Upper lobe of right lung (tissue), 1 donor: ENCODE data around the gene PRR9. TPM values are rescaled to one million over a fixed set of nuclear protein-coding genes. Genes with fewer than 3 reads are reported as not detected.

Experiments
- ATAC-seq: fragments of 200-7000 bp; cut with Tn5 transposase; one replicate; pipeline ENCODE4 v1.9.1; 2020; ENCODE audit warnings: mild to moderate bottlenecking, moderate library complexity
- DNase-seq: peaks from one replicate; pipeline ENCODE4 v3.0.0-alpha.2; 2020
- H3K27ac ChIP-seq: fragments of 200-600 bp; one replicate; pipeline ENCODE4 v1.8.0; 2022
- H3K27me3 ChIP-seq: fragments of 200-600 bp; one replicate; pipeline ENCODE4 v1.8.0; 2022; ENCODE audit warnings: mild to moderate bottlenecking
- H3K36me3 ChIP-seq: fragments of 200-600 bp; one replicate; pipeline ENCODE4 v1.8.0; 2022
- H3K4me1 ChIP-seq: fragments of 200-600 bp; one replicate; pipeline ENCODE4 v1.8.0; 2022
- H3K4me3 ChIP-seq: fragments of 200-600 bp; one replicate; pipeline ENCODE4 v1.8.0; 2022; ENCODE audit warnings: mild to moderate bottlenecking
- H3K9me3 ChIP-seq: fragments of 200-600 bp; one replicate; pipeline ENCODE4 v1.8.0; 2022
- intact Hi-C: fragments of 100-400 bp; cut with DNase I; formaldehyde crosslinking; loops from one replicate; pipeline ENCODE4 v1.11.0; 2022
- total RNA-seq: library from RNA; stranded (reverse); fragmentation: NEBNext Ultra II Directional; extraction: Animal tissue kit (Norgen Biotek cat#: 25700); gene quantifications from one replicate; pipeline ENCODE4 v1.2.1, GENCODE V29; 2021
- TF ChIP-seq, protein P1 (sequence below): fragments of 200-600 bp; IDR thresholded peaks from one replicate; pipeline ENCODE4 v1.8.0; 2022; ENCODE audit warnings: antibody characterized with exemption
- donor health status: DM: no; HTN: yes; CAD: no; lungs with severe emphysema.

PRR9 gene
- total RNA-seq, 1 donor from 2014 or later, result not detected

DNA sequence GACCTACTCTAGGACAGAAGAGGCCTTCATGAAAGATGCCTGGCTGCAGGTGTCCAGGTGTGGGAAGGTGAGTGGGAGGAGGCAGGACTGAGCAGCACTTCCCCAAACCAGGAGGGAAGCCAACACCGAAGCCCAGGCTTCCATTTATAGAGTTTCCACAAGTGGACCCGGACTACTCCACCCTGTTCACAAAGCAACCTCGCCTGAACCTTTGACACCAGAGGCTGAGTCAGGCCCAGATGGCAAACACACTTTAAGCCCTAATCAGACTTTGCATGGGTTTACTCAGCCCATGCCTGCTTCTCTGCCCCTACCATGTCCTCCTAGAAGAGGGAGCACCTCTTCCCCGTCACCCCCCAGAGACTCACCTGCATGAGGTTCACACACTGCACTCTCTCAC lies 14.0 kb downstream of the PRR9 start:
- no peak for DNase-seq
- intact Hi-C loops, result no loop called here
- no peak overlapping the region for H3K27ac ChIP-seq
- peaks cover 14% of the 10 kb centered on the region for H3K27me3 ChIP-seq
- no peak overlapping the region for H3K4me3 ChIP-seq
- TF ChIP-seq, protein P1, sequence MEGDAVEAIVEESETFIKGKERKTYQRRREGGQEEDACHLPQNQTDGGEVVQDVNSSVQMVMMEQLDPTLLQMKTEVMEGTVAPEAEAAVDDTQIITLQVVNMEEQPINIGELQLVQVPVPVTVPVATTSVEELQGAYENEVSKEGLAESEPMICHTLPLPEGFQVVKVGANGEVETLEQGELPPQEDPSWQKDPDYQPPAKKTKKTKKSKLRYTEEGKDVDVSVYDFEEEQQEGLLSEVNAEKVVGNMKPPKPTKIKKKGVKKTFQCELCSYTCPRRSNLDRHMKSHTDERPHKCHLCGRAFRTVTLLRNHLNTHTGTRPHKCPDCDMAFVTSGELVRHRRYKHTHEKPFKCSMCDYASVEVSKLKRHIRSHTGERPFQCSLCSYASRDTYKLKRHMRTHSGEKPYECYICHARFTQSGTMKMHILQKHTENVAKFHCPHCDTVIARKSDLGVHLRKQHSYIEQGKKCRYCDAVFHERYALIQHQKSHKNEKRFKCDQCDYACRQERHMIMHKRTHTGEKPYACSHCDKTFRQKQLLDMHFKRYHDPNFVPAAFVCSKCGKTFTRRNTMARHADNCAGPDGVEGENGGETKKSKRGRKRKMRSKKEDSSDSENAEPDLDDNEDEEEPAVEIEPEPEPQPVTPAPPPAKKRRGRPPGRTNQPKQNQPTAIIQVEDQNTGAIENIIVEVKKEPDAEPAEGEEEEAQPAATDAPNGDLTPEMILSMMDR, result no peak
- no peaks in the 10 kb centered on the region for H3K4me1 ChIP-seq
- peak; percentile 11 for ATAC-seq
- no peaks in the 10 kb centered on the region for H3K9me3 ChIP-seq
- no peaks in the 10 kb centered on the region for H3K36me3 ChIP-seq

DNA sequence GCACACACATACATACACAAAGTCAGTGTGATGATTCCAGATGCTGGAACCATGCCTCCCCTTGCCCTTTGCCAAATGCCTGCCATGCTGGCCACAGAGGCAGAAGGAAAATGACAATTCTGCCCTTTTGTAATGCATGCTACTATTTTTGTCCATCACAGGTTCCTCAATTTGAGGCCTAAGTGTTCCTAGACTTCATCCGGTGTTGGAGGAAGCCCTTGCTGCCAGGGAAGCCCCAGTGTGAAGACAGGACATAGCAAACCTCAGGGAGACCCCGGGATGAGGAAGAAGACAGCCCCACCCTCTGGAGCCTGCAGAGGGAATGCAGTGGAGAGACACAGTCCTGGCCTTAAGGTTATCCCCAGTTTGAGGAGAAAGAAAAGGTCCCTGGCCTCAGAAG lies 14.4 kb downstream of the PRR9 start:
- ATAC-seq, result peak; percentile 57
- Histone ChIP-seq H3K27me3 (peaks cover 12% of the 10 kb centered on the region), H3K36me3 (no peaks in the 10 kb centered on the region), H3K4me3 (no peak overlapping the region), H3K9me3 (no peaks in the 10 kb centered on the region), H3K27ac (no peak overlapping the region), H3K4me1 (no peaks in the 10 kb centered on the region)
- TF ChIP-seq, protein P1, result no peak
- no peak for DNase-seq
- intact Hi-C loops, result no loop called here

DNA sequence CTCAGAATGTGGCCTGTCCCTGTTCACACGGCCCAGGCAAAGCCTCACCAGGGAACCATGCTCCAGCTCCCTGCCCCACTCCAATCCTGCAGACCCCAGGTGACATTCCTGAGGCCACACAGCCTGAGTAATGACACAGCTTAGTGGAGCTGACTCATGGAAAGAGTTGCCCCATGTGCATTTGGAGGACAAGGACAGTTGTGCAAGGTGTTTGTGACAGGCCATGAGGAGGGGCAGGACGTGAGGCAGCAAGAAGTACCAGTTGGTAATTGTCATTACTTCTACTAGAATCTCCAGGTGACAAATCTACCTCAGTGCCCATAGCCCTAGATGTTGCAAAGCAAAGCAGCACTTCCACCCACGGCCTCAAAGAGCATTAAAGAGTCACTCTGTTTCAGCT lies 15.2 kb downstream of the PRR9 start:
- H3K36me3 ChIP-seq, result no peaks in the 10 kb centered on the region
- peak; percentile 37 for ATAC-seq
- no peaks in the 10 kb centered on the region for H3K9me3 ChIP-seq
- no peak for DNase-seq
- H3K4me3 ChIP-seq, result no peak overlapping the region
- H3K4me1 ChIP-seq, result no peaks in the 10 kb centered on the region
- no peak overlapping the region for H3K27ac ChIP-seq
- intact Hi-C loops, result no loop called here
- TF ChIP-seq, protein P1, result no peak
- H3K27me3 ChIP-seq, result peaks cover 9% of the 10 kb centered on the region

DNA sequence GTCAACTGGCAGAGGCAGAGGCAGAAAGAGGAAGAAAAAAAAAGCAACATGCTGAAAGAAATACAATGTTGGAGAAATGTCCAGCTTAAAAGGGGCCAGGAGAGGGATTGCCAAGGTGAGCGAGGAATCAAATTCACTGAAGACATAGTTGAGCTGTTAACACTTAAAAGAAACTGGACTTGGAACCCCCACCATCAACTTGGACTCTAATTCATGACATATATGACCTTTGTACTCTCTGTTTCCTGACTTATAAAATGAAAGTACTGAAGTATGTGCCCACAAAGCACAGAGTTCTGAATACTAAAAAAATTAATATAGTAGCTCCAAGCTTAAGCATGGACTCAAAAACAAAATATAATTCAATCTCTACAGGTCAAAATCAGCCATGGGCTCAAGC lies 16.1 kb downstream of the PRR9 start:
- intact Hi-C loops, result no loop called here
- no peaks in the 10 kb centered on the region for H3K36me3 ChIP-seq
- peaks cover 9% of the 10 kb centered on the region for H3K27me3 ChIP-seq
- H3K4me1 ChIP-seq, result no peaks in the 10 kb centered on the region
- ATAC-seq (no peak), DNase-seq (no peak)
- H3K4me3 ChIP-seq, result no peak overlapping the region
- TF ChIP-seq, protein P1, result no peak
- no peak overlapping the region for H3K27ac ChIP-seq
- H3K9me3 ChIP-seq, result no peaks in the 10 kb centered on the region

DNA sequence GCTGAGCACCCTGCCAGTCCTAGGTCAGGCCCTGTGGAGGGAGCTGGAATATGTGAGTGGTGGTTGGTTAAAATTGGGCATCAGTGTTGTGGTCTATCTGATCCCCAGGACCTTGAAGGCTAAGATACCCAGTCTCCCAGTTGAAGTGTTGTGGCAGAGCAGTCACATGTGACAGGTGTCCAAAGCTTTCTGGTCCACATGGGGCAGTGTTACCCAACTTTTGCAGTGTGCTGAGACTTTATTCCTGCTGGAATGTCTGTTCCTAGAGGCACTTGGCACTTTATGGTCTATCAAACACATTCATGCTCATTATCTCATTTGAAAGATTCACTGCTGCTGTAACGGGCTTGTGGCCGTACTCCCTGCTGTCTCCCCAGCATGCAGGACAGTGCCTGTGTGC lies 21.1 kb downstream of the PRR9 start:
- TF ChIP-seq, protein P1, result no peak
- intact Hi-C loops, result no loop called here
- H3K36me3 ChIP-seq, result no peaks in the 10 kb centered on the region
- ATAC-seq, result no peak
- H3K4me1 ChIP-seq, result no peaks in the 10 kb centered on the region
- DNase-seq, result no peak
- H3K27me3 ChIP-seq, result peaks cover 5% of the 10 kb centered on the region
- H3K4me3 ChIP-seq, result no peak overlapping the region
- H3K9me3 ChIP-seq, result no peaks in the 10 kb centered on the region
- H3K27ac ChIP-seq, result no peak overlapping the region

DNA sequence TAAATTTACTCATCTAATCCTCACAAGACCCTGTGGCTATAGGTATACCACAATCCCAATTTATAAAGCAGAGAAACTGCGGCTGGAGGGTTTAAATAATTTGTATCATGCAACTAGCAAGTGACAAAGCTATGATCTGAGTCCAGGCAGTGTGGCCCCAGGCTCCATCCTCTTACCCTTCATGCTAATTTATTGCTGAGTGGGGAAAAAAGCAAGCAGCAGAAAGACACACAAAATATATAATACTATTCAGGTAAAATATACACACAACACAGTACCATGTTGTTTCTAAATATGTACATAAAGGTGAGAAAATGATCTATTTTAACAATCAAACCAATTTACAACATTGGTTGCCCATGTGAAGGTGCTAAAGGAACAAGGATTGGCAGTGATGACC lies 24.8 kb downstream of the PRR9 start:
- no peaks in the 10 kb centered on the region for H3K36me3 ChIP-seq
- no peaks in the 10 kb centered on the region for H3K9me3 ChIP-seq
- no peak overlapping the region for H3K4me3 ChIP-seq
- H3K4me1 ChIP-seq, result no peaks in the 10 kb centered on the region
- H3K27ac ChIP-seq, result no peak overlapping the region
- intact Hi-C loops, result no loop called here
- DNase-seq, result no peak
- H3K27me3 ChIP-seq, result peaks cover 2% of the 10 kb centered on the region
- no peak for ATAC-seq
- TF ChIP-seq, protein P1, result no peak
